Cardiac fibroblast (primary cell): ENCODE results near the gene RPH3AL.
A peak's percentile ranks its signal among the peaks of the same experiment; 100 is the strongest.

Experiments used
- DNase-seq, 2 donors: peaks; one replicate each; pipeline versions ENCODE4 v3.0.0 to v3.0.0-alpha.2; 2010; ENCODE audit warnings: low read depth in 2 of 2
- H3K4me3 ChIP-seq, 2 donors: replicated peaks in 1 of 2; 1 replicate in 1 of 2; 2 replicates in 1 of 2; pipeline ENCODE4 v1.5.1; 2011; ENCODE audit warnings: low read depth in 2 of 2, low read length in 2 of 2, mild to moderate bottlenecking in 2 of 2, moderate library complexity in 1 of 2
- CTCF ChIP-seq: IDR thresholded peaks from one replicate; pipeline ENCODE4 v1.5.1; 2011; ENCODE audit warnings: low read depth, mild to moderate bottlenecking, low read length, inconsistent platforms

The RPH3AL gene

DNA sequence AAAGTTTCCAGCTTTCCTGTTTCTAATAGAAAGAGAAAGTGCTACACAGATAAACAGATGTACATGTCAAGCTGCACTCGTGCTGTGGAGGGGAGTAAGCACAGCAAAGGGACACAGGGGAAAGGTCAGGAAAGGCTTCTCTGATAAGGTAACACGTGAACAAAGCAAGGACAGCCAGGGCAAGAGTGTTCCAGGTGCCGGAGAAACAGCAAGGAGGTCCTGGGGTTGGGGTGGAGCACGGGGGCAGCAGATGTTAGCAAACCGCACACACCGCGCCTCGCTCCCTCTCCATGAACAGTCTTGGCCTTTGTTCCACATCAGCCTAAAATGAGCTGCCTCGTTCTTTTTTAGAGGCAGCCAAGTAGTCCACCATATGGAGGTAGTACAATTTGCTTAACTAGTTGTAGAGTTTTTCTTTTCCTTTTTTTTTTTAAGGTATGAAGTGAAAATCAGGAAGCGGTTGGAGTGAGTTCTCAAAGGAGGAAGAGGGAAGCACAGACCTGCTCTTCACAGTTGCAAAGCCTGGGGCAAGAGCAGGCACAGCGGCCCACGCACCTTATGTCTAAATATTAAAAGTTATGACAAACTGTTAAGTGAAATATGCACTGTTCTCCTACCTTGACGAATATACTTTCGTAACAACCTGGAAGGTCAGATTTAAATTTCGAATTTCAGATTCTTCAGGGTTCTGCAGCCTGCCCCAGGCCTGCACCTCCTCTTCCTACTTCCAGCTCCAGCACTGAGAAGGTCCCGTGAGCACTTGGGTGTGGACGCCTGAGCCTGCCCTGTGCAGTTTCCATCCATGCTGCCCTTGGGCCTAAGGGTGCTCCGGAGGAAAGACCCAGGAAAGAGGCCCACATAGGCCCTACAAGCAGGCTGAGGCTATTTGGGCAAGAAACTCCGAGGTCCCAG, 41.5 kb upstream of the RPH3AL start:
- no peak for DNase-seq
- H3K4me3 ChIP-seq = no peak overlapping the region
- no peak for TF ChIP-seq CTCF

GRCh38 chr17:391850-392249, 39.2 kb upstream of the RPH3AL start:
- no peak overlapping the region for H3K4me3 ChIP-seq
- no peak for DNase-seq
- no peak for TF ChIP-seq CTCF

GRCh38 chr17:390025-390424, 37.4 kb upstream of the RPH3AL start:
- TF ChIP-seq CTCF = no peak
- H3K4me3 ChIP-seq = no peak overlapping the region
- DNase-seq = no peak

DNA sequence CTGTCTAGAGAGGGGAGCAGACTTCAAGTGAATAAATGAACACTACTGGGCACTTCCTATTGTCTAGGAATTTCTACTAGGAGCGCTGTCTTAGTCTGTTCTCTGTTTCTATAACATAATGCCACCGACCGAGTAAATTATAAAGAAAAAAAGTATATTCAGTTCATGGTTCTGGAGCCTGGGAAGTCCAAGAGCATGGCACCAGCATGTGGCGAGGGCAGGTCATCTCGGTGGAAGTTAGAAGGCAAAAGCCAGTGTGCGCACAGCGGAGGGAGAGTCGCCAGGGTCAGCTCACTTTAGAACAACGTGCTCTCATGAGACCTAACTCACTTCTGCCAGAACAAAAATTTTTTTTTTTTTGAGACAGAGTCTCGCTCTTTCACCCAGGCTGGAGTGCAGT, 35.5 kb upstream of the RPH3AL start:
- TF ChIP-seq CTCF = no peak
- no peak overlapping the region for H3K4me3 ChIP-seq
- no peak for DNase-seq

DNA sequence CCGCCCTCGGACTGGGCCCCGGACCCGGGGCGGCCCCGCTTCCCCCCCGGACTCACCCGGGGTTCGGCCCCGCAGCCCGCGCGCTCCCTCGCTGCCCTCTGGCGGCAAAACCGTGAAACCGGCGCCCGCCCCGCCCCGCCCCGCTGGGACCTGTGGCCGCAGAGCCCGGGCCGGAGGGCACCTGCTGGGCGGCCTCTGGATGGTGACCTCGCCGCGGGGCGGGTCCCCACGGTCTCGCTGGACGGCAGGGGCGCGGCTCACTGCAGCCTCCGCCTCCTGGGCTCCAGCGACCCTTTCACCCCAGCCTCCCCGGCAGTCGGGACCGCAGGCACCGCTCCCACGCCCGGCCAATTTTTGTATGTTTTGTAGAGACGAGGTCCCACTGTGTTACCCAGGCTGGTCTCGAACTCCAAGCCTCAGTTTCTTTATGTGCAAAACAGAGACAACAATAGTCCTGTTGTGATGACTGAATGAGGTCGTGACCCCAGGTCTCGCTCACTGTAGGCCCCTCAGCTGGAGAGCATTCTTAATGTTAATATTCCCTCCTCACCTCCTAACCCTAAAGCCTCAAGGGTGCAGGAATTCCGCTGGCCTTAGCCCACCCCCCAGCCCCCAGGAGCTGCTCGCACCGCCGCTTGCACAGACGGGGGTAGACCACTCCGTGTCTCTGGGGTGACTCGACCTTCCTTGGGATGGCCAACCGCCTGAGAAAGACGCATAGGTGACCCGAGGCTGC, 33.7 kb upstream of the RPH3AL start:
- TF ChIP-seq CTCF = peak; percentile 32
- peak; percentile 30 to 41 for DNase-seq
- peak overlapping the region in 1 of 2 donors; percentile 37 for H3K4me3 ChIP-seq

GRCh38 chr17:385836-386140, 33.2 kb upstream of the RPH3AL start:
- peak overlapping the region in 1 of 2 donors; percentile 37 for H3K4me3 ChIP-seq
- TF ChIP-seq CTCF = no peak
- DNase-seq = no peak
